ENCODE results near the gene EMILIN3.

EMILIN3 gene

GRCh38 chr20:41391587-41392001 lies 25.0 kb upstream of the EMILIN3 start:
- DNase-seq (ENCODE audit: low read depth in 2 of 3, low spot score in 1 of 3) = no peak

- DNase-seq (ENCODE audit: low read depth in 2 of 3, low spot score in 1 of 3) = no peak
Measured at GRCh38 chr20:41390889-41391288, 24.3 kb upstream of the EMILIN3 start.

GRCh38 chr20:41387444-41387851 lies 20.8 kb upstream of the EMILIN3 start:
- DNase-seq (ENCODE audit: low read depth in 2 of 3, low spot score in 1 of 3) = no peak

- no peak for DNase-seq (ENCODE audit: low read depth in 2 of 3, low spot score in 1 of 3)
Measured at GRCh38 chr20:41386502-41387427, 20.1 kb upstream of the EMILIN3 start.

DNA sequence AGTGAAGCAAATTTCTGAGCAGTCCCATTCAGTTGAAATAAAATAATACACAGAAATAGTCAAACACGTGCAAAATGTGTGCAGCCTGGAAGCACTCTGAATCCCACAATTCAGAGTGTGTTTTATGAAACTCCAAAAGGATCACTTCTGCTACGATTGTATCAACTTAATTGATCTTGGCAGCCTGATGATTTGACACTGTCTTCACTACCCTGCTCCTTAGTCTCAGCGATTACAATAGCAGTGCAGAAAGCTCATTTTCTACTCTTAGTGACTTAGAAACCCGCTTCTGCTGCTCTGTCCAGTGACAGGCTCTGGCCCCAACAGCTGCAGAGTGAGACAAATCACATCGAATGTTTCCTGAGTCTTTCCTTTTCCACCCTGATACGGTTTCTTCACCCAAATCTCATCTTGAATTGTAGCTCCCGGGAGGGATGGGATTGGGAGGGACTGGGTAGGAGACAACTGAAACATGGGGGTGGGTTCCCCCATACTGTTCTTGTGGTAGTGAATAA lies 16.2 kb upstream of the EMILIN3 start:
- DNase-seq (ENCODE audit: low read depth in 2 of 3, low spot score in 1 of 3) = no peak

GRCh38 chr20:41380551-41381193 lies 14.1 kb upstream of the EMILIN3 start:
- DNase-seq (ENCODE audit: low read depth in 2 of 3, low spot score in 1 of 3) = no peak

DNA sequence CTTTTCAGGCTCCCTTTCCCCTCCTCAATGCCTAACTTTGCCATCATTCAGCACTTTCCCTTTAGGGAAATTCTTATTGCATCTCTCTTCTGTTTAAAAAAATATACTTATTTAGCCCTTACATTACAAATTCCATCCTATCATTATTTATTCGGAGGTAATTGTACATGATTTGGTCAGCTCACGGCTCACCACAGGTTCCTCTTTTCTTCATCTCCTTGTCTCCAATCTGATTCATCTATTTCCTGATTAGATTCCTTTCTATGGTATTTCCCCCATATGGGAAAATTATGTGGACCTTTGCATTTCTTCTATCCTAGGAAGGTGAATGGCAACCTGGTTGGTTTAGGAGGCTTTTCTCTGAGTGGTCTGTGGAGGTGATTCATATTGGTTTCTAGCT lies 12.9 kb upstream of the EMILIN3 start:
- no peak for DNase-seq (ENCODE audit: low read depth in 2 of 3, low spot score in 1 of 3)

DNA sequence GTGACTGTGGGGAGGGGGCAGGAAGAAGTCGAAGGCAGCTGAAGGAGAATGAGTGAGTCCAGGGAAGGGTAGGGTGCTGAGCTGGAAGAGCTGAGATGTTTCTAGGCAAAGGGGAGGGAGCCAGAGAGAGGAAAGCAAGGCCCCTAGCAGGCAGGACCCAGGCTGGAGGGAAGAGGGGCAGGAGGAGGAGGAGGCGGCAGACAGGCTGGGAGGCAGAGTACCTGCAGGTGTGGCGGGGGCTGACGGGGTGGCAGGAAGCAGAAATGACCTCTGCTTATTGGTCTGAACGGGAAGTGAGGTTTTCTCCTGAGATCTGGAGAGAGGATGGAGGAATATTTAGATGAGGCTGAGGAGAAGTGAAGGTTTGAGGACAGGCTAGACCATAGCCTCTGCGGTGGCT lies 10.7 kb upstream of the EMILIN3 start:
- no peak for DNase-seq (ENCODE audit: low read depth in 2 of 3, low spot score in 1 of 3)

DNA sequence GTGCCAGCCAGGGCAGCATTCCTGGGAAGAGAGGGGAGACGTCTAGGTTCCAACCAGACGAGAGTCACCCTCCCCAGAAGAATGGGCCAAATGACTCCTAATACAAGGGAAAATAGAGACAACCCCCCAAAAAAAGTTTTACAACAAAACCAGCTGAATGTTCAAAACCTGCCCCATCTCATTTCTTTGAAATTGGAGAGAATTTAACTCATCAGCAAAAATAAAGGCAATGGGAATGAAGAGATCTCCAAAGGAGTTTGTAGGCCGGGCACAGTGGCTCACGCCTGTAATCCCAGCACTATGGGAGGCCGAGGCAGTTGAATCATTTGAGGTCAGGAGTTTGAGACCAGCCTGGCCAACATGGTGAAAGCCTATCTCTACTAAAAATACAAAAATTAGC lies 9.7 kb upstream of the EMILIN3 start:
- DNase-seq (ENCODE audit: low read depth in 2 of 3, low spot score in 1 of 3) = no peak

DNA sequence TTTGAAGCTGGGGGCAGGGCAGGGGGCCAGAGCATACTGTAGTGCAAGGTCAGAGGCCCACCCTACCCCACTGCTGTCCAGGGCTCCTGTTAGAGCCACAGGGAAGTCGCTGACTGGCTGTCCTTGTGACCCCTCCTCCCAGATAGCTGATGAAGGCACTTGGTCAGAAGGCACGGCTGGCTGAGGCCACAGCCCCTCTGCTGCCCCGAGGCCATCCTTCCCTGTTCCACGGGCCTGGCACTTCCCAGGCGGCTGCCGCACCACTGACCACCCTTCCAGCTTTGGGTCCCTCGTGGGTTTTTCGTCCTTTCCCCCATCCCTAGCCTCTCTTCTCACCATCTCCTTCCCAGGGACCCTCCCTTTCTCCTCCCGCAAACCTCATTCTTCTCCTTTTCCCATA lies 9.2 kb upstream of the EMILIN3 start:
- DNase-seq (ENCODE audit: low read depth in 2 of 3, low spot score in 1 of 3) = no peak

DNA sequence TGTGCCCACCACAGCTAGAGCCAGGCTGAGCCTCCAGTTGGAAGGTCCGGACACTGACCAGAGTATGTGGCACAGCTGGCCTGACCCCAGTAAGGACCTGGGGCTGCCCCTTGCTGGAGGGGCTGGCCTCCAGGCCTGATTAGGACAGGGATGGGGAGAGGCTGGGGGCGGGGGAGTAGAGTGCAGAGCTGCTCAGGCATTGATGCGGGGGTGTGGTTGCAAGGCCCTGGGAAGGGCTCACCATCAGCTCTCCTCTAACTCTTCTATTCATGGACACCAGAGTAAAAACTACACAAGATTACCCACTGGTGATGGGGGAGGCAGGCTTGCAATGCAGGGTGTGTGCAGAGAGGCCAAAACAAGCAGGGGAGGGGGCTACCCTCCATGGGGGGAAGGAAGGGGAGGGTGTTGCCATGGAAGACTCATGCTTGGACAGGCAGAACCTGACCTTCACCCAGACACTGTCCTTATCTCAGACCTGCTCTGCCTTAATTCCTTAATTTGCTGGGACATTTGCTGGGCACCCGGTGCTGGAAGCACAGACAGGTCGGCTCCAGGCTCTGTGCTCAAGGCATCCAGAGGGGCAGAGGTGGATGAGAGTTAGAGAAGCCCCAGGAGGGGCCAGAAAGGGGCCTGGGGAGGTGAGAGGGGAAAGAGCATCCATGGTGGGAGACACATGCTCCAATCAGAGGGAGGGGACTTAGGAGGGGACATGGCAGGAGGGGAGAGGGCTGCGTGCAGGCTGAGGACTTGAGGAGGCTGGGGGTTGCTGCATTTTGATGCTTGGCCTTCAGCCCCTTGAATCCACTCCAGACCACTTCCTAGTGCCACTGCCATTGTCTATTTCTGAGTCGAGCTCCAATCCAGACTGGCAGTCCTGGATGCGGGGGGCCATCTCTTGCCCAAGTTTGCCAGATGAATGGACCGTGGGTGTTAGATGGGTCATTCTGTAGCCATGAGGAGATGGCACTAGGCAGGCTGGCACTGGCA lies 7.6 kb upstream of the EMILIN3 start:
- DNase-seq (ENCODE audit: low read depth in 2 of 3, low spot score in 1 of 3) = no peak

DNA sequence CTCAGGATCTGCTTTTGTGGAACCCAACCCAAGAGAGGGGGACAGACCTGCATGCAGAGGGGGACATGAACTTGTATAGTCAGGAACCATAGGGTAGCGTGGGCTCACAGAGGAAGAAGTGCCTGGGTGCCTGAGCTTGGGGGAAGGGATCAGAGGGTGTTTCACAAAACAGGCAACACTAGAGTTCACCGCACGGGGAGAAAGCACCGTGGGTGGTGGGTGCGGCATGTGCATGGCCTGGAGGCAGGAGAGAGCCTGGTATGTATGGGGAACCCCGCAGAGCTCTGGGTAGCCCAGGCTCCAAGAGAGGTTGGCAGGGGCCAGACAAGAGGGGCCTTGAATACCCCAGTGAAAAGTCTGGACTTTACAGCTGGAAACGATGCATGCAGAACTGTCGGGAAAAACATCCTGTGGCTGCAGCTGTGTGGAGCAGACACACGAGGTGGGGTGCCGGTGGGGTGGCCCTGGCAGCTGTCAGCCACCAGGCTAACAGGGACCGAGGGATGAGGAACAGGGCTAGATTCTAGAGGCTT lies 6.7 kb upstream of the EMILIN3 start:
- no peak for DNase-seq (ENCODE audit: low read depth in 2 of 3, low spot score in 1 of 3)

GRCh38 chr20:41371371-41371770 lies 4.8 kb upstream of the EMILIN3 start:
- DNase-seq (ENCODE audit: low read depth in 2 of 3, low spot score in 1 of 3) = no peak

- no peak for DNase-seq (ENCODE audit: low read depth in 2 of 3, low spot score in 1 of 3)
Measured at GRCh38 chr20:41370176-41370575, 3.6 kb upstream of the EMILIN3 start.

DNA sequence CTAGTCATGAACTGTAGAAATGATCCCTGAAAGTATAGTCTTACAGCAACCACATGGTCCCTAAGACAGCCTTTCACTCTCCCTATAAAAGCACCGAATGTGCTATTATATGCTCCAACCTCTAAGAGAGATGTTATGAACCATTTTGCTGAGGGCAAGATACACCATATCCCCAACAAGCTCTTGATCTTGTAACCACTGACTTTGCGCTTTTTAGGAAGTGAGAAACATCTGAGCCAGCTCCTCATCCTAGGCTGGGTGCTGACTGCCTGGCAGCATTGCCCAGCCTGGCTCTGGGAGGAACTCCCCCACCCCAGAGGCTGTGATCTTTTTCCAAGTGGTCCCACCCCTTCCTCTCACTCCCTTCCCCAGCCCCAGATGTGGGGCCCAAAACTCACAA lies 3.1 kb upstream of the EMILIN3 start:
- DNase-seq (ENCODE audit: low read depth in 2 of 3, low spot score in 1 of 3) = no peak

GRCh38 chr20:41367956-41368355 lies 1.3 kb upstream of the EMILIN3 start:
- DNase-seq (ENCODE audit: low read depth in 2 of 3, low spot score in 1 of 3) = no peak

GRCh38 chr20:41367393-41367695 lies 726 bp upstream of the EMILIN3 start:
- DNase-seq (ENCODE audit: low read depth in 2 of 3, low spot score in 1 of 3) = no peak

GRCh38 chr20:41365777-41366545 lies 657 bp downstream of the EMILIN3 start:
- DNase-seq (ENCODE audit: low read depth in 2 of 3, low spot score in 1 of 3) = no peak

DNA sequence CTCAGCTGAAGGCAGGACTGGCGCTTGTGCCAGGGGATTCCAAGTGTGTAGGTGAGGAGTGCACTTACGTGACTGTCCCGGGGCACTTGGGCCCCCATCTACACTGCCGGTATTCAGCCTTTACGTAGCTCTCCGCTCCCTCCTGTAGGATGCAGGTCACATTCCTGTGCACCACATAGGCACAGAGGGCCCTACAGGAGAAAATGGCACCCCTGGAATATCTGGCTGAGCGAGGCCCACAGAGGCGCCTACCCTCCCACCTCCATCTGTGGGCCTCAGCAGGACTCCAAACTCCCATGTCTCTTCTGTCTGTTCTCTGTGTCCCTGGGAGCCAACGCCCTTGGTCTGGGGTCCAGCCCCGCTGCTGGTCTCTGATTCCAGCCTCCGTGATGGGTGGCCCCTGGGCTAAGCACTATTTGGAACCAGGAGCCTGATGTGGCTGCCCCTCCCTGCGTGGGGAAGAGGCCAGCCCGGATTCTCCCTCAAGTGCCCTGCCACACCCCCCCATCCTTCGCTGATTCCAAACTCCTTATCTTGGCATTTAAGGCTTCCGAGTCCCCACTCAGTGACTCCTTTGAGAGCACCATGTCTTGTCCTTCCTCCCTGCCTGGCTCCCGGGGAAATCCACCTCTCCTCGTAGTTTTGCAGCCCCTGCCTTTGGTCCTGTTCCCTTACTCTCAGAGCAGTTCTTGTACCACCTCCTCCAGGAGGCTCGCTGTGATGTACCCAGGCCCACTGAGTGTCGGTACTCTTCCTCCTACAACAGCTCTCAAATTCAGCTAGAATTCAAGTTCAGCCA lies 1.5 kb downstream of the EMILIN3 start:
- DNase-seq (ENCODE audit: low read depth in 2 of 3, low spot score in 1 of 3) = no peak
